ENCODE results near the gene GNB1. TPM values are rescaled to one million over a fixed set of nuclear protein-coding genes. Genes with fewer than 3 reads are reported as not detected.

Gene GNB1
- total and polyA plus RNA-seq, 10 of the 15 experiments (the other 5 are each of a cell fraction or from before 2014, with no cell fraction given), result 23.0 to 392 (median 93.9) TPM

- ChIA-PET SMC1A (ENCODE audit: uncharacterized antibody, unreplicated experiment) (no interaction called here), RAD21 (ENCODE audit: unreplicated experiment) (no interaction called here), CTCF (no interaction called here), POLR2A (no interaction called here)
- TF ChIP-seq POLR2AphosphoS2 (IDR thresholded peaks at IDR 0.05; ENCODE audit: low read depth, low read length), result no peak
- TF ChIP-seq BCL11A (IDR thresholded peaks at IDR 0.05; ENCODE audit: low read depth, low read length), result no peak
- no peak for TF ChIP-seq CREB1 (IDR thresholded peaks at IDR 0.05; ENCODE audit: low read depth)
- TF ChIP-seq, protein P1, sequence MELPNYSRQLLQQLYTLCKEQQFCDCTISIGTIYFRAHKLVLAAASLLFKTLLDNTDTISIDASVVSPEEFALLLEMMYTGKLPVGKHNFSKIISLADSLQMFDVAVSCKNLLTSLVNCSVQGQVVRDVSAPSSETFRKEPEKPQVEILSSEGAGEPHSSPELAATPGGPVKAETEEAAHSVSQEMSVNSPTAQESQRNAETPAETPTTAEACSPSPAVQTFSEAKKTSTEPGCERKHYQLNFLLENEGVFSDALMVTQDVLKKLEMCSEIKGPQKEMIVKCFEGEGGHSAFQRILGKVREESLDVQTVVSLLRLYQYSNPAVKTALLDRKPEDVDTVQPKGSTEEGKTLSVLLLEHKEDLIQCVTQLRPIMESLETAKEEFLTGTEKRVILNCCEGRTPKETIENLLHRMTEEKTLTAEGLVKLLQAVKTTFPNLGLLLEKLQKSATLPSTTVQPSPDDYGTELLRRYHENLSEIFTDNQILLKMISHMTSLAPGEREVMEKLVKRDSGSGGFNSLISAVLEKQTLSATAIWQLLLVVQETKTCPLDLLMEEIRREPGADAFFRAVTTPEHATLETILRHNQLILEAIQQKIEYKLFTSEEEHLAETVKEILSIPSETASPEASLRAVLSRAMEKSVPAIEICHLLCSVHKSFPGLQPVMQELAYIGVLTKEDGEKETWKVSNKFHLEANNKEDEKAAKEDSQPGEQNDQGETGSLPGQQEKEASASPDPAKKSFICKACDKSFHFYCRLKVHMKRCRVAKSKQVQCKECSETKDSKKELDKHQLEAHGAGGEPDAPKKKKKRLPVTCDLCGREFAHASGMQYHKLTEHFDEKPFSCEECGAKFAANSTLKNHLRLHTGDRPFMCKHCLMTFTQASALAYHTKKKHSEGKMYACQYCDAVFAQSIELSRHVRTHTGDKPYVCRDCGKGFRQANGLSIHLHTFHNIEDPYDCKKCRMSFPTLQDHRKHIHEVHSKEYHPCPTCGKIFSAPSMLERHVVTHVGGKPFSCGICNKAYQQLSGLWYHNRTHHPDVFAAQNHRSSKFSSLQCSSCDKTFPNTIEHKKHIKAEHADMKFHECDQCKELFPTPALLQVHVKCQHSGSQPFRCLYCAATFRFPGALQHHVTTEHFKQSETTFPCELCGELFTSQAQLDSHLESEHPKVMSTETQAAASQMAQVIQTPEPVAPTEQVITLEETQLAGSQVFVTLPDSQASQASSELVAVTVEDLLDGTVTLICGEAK (IDR thresholded peaks at IDR 0.05; ENCODE audit: borderline replicate concordance), result no peak
- TF ChIP-seq, protein P2, sequence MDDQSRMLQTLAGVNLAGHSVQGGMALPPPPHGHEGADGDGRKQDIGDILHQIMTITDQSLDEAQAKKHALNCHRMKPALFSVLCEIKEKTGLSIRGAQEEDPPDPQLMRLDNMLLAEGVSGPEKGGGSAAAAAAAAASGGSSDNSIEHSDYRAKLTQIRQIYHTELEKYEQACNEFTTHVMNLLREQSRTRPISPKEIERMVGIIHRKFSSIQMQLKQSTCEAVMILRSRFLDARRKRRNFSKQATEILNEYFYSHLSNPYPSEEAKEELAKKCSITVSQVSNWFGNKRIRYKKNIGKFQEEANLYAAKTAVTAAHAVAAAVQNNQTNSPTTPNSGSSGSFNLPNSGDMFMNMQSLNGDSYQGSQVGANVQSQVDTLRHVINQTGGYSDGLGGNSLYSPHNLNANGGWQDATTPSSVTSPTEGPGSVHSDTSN (IDR thresholded peaks at IDR 0.05; ENCODE audit: insufficient replicate concordance, low read depth, low read length), result no peak
- Histone ChIP-seq H3K36me3 (ENCODE audit: control insufficient read depth in 2 of 2, insufficient read depth in 2 of 2, low read length in 1 of 2) (no peaks in the 10 kb centered on the region), H3K9me3 (replicated peaks; ENCODE audit: control insufficient read depth, insufficient read depth, low read length) (no peaks in the 10 kb centered on the region; the same call in 2 of the 3 replicates), H3K4me2 (ENCODE audit: control insufficient read depth, insufficient read depth) (no peak overlapping the region), H3K4me3 (no peak overlapping the region), H3K79me2 (ENCODE audit: control insufficient read depth, insufficient read depth, low read length) (no peaks in the 10 kb centered on the region), H3K27ac (ENCODE audit: control insufficient read depth, insufficient read depth) (no peak overlapping the region), H2AFZ (ENCODE audit: control insufficient read depth, low read depth, low read length) (no peak overlapping the region), H3K27me3 (replicated peaks in 1 of 2; ENCODE audit: control insufficient read depth in 2 of 2, insufficient read depth in 2 of 2, low read length in 1 of 2) (no peaks in the 10 kb centered on the region), H3K4me1 (ENCODE audit: control insufficient read depth, insufficient read depth, low read length) (peaks cover 1% of the 10 kb centered on the region; the same call in 1 of the 2 replicates), H3K9ac (ENCODE audit: control insufficient read depth, insufficient read depth, low read length) (no peak overlapping the region), H4K20me1 (ENCODE audit: control insufficient read depth, insufficient read depth) (no peaks in the 10 kb centered on the region)
- intact Hi-C loops (cut with micrococcal nuclease; ENCODE audit: unreplicated experiment) (no loop called here), in situ Hi-C loops (cut with MboI) (no loop called here)
- ATAC-seq (no peak), FAIRE-seq (no peak), DNase-seq (ENCODE audit: low read depth, low spot score) (no peak)
- no TSS peak for BruUV-seq (replicated peaks)
- WGBS (ENCODE audit: insufficient coverage, insufficient replicate concordance, low lambda C conversion rate, missing lambda C conversion rate), result 62% methylated on average over 21 of the region's 21 CpGs
These were observed 34.0 kb upstream of the GNB1 start for GRCh38 chr1:1924849-1925248.

All from GM12878 (cell line).